DMS 273 (cell line): ENCODE data around the gene NFIA.
A peak's percentile ranks its signal among the peaks of the same experiment; 100 is the strongest.

Experiments
- DNase-seq: peaks from one replicate; lab custom pipeline; 2025; ENCODE audit not compliant: unreplicated experiment; lab: John Stamatoyannopoulos, UW

NFIA gene

GRCh38 chr1:61175976-61176375 is 93.6 kb downstream of the NFIA start:
- DNase-seq: no peak

- DNase-seq: peak; percentile 38
These were observed 99.0 kb downstream of the NFIA start for GRCh38 chr1:61181067-61182038.

- peak; percentile 51 for DNase-seq
These were observed 99.7 kb downstream of the NFIA start for GRCh38 chr1:61182049-61182448.

- no peak for DNase-seq
These were observed 100.1 kb downstream of the NFIA start for GRCh38 chr1:61182480-61182879.

GRCh38 chr1:61183471-61184039 is 101.2 kb downstream of the NFIA start:
- peak; percentile 80 for DNase-seq

GRCh38 chr1:61184040-61184713 is 101.8 kb downstream of the NFIA start:
- peak; percentile 98 for DNase-seq

- no peak for DNase-seq
These were observed 102.3 kb downstream of the NFIA start for GRCh38 chr1:61184714-61185106.

- DNase-seq: peak; percentile 45
These were observed 104.4 kb downstream of the NFIA start for GRCh38 chr1:61186753-61187152.

GRCh38 chr1:61187352-61188086 is 105.2 kb downstream of the NFIA start:
- no peak for DNase-seq

GRCh38 chr1:61190153-61190552 is 107.8 kb downstream of the NFIA start:
- DNase-seq: peak; percentile 44

GRCh38 chr1:61190618-61191432 is 108.5 kb downstream of the NFIA start:
- no peak for DNase-seq

GRCh38 chr1:61191433-61191720 is 109.0 kb downstream of the NFIA start:
- no peak for DNase-seq

- peak; percentile 34 for DNase-seq
These were observed 110.4 kb downstream of the NFIA start for GRCh38 chr1:61192663-61193330.

GRCh38 chr1:61193808-61194207 is 111.4 kb downstream of the NFIA start:
- no peak for DNase-seq

GRCh38 chr1:61198554-61198953 is 116.2 kb downstream of the NFIA start:
- DNase-seq: peak; percentile 98

GRCh38 chr1:61201035-61201434 is 118.7 kb downstream of the NFIA start:
- DNase-seq: no peak

- DNase-seq: no peak
These were observed 120.7 kb downstream of the NFIA start for GRCh38 chr1:61202854-61203598.

- no peak for DNase-seq
These were observed 122.2 kb downstream of the NFIA start for GRCh38 chr1:61204528-61204927.

GRCh38 chr1:61207416-61207815 is 125.1 kb downstream of the NFIA start:
- DNase-seq: no peak
